ENCODE data around the gene UQCC2.

Gene UQCC2

DNA sequence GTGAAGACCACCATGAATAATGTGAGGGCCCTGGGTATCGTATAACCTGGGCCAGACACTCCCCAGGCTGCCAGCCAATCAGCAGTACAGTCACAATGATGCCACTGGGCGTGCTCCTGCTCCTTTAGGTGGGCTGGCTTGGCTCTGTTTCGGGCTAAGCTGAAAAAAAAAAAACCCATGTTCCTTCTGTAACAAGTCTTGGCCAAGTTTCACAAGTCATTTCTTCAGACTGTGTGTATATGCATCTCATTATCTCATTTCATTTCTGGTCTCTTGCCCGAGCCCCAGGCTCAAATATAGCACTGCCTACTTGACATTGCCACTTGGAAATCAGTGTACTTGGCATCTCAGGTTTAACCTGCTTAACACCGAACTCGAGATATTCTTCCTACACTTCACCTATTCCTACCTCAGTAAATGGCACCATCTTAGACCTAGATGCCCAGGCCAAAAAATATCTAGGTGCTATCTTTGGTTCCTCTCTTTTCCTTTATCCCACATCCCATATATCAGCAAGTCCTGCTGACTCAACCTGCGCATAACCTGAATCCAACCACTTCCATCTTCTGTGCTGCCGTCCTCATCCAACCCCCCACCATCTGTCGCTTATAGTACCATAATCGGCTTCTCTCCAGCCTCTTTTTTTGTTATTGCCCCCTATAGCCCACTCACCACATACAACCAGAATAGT lies 1.8 kb downstream of the UQCC2 start:
- H3K27ac ChIP-seq = no peak overlapping the region
- no peak for DNase-seq (ENCODE audit: low read depth, low spot score)

GRCh38 chr6:33708516-33709204 lies 2.8 kb downstream of the UQCC2 start:
- no peak overlapping the region for H3K27ac ChIP-seq
- no peak for DNase-seq (ENCODE audit: low read depth, low spot score)

- H3K27ac ChIP-seq = no peak overlapping the region
These were observed 3.7 kb downstream of the UQCC2 start for GRCh38 chr6:33707771-33708170.

DNA sequence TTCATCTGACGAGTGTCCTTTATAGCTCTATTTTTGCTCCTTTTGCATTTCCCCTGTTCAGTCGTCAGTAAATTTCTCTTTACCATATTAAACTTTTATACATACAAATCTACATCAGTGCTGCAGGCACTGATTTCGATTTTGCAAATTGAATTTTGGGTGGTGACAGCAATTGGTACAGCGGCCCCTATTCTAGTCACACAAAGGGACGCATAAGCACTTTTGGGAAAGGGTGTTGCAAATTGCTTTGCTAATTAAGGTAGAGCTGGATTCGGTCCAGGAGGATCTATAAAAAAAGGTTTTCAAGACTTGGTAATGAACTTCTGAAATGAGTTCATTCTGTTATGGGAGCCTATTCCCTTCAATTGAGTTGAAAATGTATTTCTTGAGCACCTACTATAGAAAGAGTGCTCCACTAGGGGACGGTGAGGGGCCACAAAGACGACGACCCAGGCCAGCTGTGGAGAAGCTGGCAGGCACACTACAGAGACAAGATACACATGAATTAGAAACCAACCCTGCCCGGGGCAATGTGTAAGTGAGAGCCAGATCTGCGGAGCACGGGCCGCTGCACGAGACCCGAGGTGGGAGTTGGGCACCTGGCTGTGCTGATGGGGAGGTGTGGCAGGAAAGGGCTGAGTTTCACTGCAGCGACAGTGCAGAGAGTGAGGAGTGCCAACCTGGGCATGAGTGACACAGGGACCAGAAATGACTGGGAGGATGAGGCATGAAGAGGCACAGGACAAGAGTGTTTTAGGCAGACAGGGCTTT lies 5.4 kb downstream of the UQCC2 start:
- no peak overlapping the region for H3K27ac ChIP-seq
- DNase-seq (ENCODE audit: low read depth, low spot score) = no peak

More at GRCh38 chr6:33707771-33708170, 3.7 kb downstream of the UQCC2 start:
- no peak for DNase-seq (ENCODE audit: low read depth, low spot score)

DNA sequence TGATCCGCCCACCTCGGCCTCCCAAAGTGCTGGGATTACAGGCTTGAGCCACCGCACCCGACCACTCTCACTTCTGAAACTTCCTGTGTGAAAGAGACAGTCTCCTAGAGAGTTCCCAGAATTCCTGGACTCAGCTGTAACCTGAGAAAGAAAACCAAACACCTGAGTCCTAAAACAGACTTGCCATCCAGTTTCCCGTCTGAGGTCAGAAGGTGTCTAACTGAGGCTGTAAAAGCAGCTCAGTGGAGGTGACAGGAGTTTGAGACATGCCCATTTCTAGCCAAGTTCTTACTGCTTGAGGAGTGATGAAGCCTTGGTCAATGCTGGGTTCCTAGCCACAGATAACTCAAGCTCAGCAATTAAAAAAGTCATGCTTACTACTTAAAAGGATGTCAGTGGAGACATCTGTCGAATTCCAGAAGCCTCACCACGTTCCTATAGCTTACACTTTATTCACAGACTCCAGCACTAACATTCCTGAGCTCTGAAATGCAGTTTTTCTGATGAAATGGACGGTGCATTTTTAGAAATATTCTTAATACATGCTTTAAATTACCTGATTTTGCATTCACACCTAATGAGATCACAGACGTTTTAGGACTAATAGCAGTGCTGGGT lies 6.1 kb downstream of the UQCC2 start:
- peak overlapping the region; percentile 41 for H3K27ac ChIP-seq
- DNase-seq (ENCODE audit: low read depth, low spot score) = no peak

DNA sequence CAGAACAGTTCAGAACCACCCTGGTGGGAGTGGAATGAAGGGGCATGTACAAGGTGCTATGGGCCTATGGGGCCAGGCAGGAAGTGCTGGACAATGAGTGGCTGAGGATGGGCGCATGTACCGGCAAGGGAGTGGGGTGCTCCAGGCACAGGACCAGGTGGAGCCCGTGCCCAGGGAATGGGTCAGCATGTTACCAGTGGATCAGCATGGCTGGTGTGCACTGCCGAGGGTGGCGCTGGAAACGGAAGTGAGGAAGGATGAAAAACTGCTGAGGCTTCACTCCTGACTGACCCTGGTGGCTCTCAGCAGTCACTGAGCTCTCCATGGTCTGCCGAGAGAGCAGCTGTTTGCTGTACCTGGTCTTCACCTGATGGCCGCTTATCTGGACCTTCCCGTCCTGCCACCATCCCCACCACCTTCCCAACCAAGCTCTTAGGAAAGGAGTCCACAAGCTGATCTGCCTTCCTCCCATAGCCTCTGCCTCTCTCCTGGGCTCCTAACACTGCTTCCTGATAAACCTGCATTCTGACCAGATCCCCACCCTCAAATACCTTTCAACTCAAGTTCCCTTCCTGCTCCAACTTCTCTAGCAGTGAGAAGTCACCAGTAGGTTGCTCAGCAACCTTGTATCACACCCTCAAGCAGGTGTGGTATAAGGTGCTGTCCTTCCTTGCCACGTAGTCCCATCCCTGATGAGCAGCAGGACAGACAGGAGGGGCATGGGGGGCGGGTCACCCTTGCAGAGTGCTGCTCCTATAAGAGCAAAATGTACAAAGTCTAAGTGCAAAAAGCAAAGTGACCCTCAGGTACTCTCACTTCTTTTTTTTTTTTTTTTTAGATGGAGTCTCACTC lies 7.1 kb downstream of the UQCC2 start:
- H3K27ac ChIP-seq = peak overlapping the region; percentile 41
- DNase-seq (ENCODE audit: low read depth, low spot score) = no peak

GRCh38 chr6:33702345-33702977 lies 9.0 kb downstream of the UQCC2 start:
- no peak for DNase-seq (ENCODE audit: low read depth, low spot score)
- H3K27ac ChIP-seq = peak overlapping the region; percentile 39

GRCh38 chr6:33700391-33701050 lies 11.0 kb downstream of the UQCC2 start:
- DNase-seq (ENCODE audit: low read depth, low spot score) = no peak
- peak overlapping the region; percentile 51 for H3K27ac ChIP-seq

- peak overlapping the region; percentile 51 for H3K27ac ChIP-seq
- no peak for DNase-seq (ENCODE audit: low read depth, low spot score)
These were observed 11.8 kb downstream of the UQCC2 start for GRCh38 chr6:33699739-33700138.

GRCh38 chr6:33699131-33699530 lies 12.4 kb downstream of the UQCC2 start:
- no peak for DNase-seq (ENCODE audit: low read depth, low spot score)
- peak overlapping the region; percentile 51 for H3K27ac ChIP-seq

GRCh38 chr6:33698494-33698893 lies 13.0 kb downstream of the UQCC2 start:
- H3K27ac ChIP-seq = peak overlapping the region; percentile 51
- DNase-seq (ENCODE audit: low read depth, low spot score) = no peak

DNA sequence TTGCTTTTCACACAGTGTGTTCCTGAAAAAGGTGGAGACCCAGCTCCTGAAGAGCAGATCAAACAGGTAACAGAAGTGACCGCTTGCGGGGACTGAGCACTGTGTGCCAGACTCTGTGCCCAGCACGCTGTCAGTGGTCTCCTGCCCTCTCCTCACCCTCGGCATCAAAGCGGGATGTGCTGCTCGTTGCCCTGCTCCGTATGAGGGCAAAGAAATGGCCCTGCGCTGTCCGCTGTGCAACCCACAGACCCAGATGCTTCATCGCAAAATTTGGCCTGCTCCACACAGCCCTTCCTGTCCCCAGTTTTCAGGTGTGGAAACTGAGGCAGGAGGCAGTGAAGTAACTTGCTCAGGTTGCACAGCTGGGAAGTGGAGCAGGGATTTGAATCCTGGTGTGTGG lies 13.7 kb downstream of the UQCC2 start:
- DNase-seq (ENCODE audit: low read depth, low spot score) = no peak
- H3K27ac ChIP-seq = peak overlapping the region; percentile 88

DNA sequence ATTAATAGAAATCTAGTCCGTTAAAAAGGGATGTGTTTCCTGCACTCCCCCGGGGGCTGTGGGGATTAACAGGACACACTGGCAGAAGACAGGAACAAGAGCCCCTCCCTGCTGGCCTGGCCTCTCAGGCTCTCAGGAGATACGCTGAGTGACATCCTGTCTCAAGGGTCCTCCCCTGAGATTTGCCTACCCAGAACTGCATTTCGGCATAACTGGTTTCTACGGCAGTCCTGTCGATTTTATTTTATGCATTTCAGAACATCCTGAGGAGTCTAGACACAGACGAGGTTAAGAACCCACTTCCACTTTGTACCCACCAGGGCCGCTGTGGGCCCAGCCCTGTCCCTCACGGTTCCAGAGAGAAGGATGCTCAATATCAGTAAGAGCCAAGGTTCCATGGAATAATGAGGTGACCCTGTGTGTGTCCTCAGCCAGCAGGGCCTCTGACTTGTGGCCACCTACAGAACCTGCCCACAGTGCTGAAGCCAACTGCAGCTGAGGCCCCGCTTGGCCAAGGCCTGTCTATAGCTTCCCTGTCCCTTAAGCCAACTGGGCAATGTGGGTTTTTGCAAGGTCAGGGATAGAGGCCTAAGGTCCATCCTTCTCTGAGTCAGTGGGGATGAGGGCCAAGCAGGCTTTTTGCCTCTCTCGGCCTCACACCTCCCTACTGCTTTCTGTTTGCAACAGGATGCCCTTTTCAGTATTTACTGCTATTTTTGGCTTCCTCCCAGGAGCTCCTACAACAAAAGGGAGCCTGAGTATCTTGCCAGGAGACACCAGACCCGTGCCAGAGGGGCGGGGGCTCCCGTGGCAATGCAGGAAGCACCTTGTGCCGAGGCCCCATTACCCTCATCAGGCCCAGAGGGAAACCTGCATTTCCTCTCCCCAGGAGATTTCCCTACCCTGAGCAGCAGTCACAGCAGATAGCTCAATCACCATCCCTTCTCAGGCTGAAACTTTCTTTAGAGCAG lies 14.7 kb downstream of the UQCC2 start:
- peak overlapping the region; percentile 88 for H3K27ac ChIP-seq
- no peak for DNase-seq (ENCODE audit: low read depth, low spot score)

- H3K27ac ChIP-seq = peak overlapping the region; percentile 88
- no peak for DNase-seq (ENCODE audit: low read depth, low spot score)
These were observed 15.4 kb downstream of the UQCC2 start for GRCh38 chr6:33696076-33696475.

DNA sequence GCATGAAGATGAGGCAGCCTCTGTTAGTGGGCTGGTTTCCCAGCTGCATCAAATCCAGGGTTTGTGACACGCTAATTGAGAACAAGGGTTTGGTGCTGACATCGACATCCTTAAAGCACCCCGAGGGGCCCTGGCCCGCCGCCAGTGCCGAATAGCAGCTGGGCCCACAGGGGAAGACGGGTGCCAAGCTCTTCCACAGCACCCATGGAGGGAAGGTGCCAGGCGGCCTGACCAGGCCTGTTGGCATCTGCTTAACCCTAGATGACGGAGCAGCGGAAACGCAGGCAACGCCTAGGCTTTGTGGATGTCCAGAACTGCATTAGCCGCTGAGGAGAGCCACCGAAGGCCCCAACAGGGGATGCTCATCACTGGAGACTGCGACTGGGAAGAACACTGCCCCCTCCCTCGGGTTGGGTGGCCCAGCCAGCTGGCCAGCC lies 16.0 kb downstream of the UQCC2 start:
- no peak for DNase-seq (ENCODE audit: low read depth, low spot score)
- H3K27ac ChIP-seq = peak overlapping the region; percentile 88

DNA sequence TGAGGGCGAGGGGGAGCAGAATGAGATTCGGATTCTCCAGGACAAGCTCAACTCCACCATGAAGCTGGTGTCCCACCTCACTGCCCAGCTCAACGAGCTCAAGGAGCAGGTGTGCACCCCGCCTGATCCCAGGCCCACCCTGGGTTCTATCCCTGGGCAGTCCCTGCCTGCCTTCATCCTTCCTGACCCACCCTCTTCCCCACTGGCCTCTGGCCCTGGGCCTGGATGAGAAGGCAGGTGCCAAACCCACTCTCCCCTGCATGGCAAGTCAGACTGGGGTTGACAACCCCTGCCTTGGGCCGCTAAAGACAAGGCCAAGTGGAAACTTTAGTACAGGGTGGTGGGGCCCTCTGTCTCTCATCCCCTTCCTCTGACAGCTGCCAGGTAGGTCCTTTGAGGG lies 16.5 kb downstream of the UQCC2 start:
- DNase-seq (ENCODE audit: low read depth, low spot score) = no peak
- H3K27ac ChIP-seq = peak overlapping the region; percentile 88

DNA sequence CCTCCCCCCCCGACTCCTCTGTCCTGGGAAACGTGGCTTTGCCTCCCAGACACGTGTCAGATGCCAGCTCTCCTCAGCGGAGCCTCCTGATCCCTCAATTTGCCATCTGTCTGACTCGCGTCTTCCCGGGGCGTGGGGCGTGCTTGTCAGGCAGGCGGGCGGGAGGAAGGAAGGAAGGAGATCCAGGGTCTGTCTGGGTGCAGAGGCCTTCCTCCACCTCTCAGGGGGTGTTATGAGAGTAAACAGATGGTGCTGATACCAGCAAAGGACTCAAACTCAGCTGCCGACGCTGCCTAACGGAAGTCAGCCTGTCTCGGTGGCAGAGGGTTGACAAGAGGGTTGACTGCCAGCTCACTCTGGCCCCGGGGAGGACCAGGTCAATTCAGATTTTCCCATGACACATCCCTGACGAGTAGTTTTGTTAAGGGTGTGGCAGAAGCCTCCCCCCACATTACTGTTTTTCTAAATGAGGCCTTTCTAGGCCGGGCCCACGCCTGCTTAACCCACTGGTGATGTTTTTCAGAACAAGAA lies 17.0 kb downstream of the UQCC2 start:
- peak; percentile 45 for DNase-seq (ENCODE audit: low read depth, low spot score)
- H3K27ac ChIP-seq = peak overlapping the region; percentile 88

Measured in epithelial cell of prostate (primary cell).